ENCODE measurements around the gene TPBGL. TPM values are rescaled to one million over a fixed set of nuclear protein-coding genes. Genes with fewer than 3 reads are reported as not detected.

The TPBGL gene
- polyA plus RNA-seq, 1 of the 3 experiments (the other 2 are of a cell fraction) = 0.03 TPM

- Histone ChIP-seq H3K79me2 (ENCODE audit: insufficient read depth) (no peaks in the 10 kb centered on the region), H3K27ac (ENCODE audit: low read depth in 2 of 2, low read length in 1 of 2) (no peak overlapping the region), H4K20me1 (ENCODE audit: insufficient read depth) (no peaks in the 10 kb centered on the region), H3K9me3 (no peaks in the 10 kb centered on the region), H3K4me1 (ENCODE audit: control insufficient read depth in 1 of 2, insufficient read depth in 2 of 2, low read depth in 1 of 2, low read length in 1 of 2) (peaks cover 0 to 9% of the 10 kb centered on the region in 2 experiments; a peak in 1 of 4 replicates), H3K9me2 (no peaks in the 10 kb centered on the region), H3K27me3 (ENCODE audit: insufficient read depth) (no peaks in the 10 kb centered on the region; the same call in 1 of the 2 replicates), H3K36me3 (replicated peaks in 1 of 2; ENCODE audit: control insufficient read depth in 1 of 2, insufficient read depth in 2 of 2, low read length in 1 of 2) (no peaks in the 10 kb centered on the region), H3K4me2 (no peak overlapping the region), H2AFZ (ENCODE audit: low read depth) (no peak overlapping the region), H3K9ac (no peak overlapping the region), H3F3A (replicated peaks; ENCODE audit: insufficient read depth) (no peaks in the 10 kb centered on the region), H3K4me3 (ENCODE audit: low read depth in 2 of 2, low read length in 1 of 2) (no peak overlapping the region)
- CTCF ChIA-PET = interaction anchor here (0.8 to 16.0 kb wide), 7 partner anchors 13 to 185 kb away, joined by 3 to 630 read pairs (median 10); partner anchors contain the start of genes SLCO2B1 and TPBGL
- no peak for DNase-seq
- WGBS (ENCODE audit: low lambda C conversion rate) = 11% methylated on average over 2 of the region's 2 CpGs
- POLR2A ChIA-PET = no interaction called here
- TF ChIP-seq GATA2 (CRISPR knock-in tag; IDR thresholded peaks at IDR 0.05) = no peak
- no peak for TF ChIP-seq FOSL2 (IDR thresholded peaks at IDR 0.05; ENCODE audit: borderline replicate concordance, low read depth)
- no peak for TF ChIP-seq USF2 (IDR thresholded peaks at IDR 0.05; ENCODE audit: borderline replicate concordance, low read depth, low read length)
- no peak for TF ChIP-seq ELF1 (IDR thresholded peaks at IDR 0.05)
- TF ChIP-seq GABPA (IDR thresholded peaks at IDR 0.05; ENCODE audit: low read depth) = no peak
Measured at GRCh38 chr11:75208446-75208845, 32.1 kb upstream of the TPBGL start.

- Histone ChIP-seq H3K4me1 (ENCODE audit: control insufficient read depth in 1 of 2, insufficient read depth in 2 of 2, low read depth in 1 of 2, low read length in 1 of 2) (peaks cover 0 to 20% of the 10 kb centered on the region in 2 experiments; a peak in 2 of 4 replicates), H3K4me3 (ENCODE audit: low read depth in 2 of 2, low read length in 1 of 2) (no peak overlapping the region), H3K4me2 (no peak overlapping the region), H3K79me2 (ENCODE audit: insufficient read depth) (no peaks in the 10 kb centered on the region), H3K27me3 (ENCODE audit: insufficient read depth) (no peaks in the 10 kb centered on the region; the same call in 1 of the 2 replicates), H2AFZ (ENCODE audit: low read depth) (no peak overlapping the region), H3F3A (replicated peaks; ENCODE audit: insufficient read depth) (no peaks in the 10 kb centered on the region), H3K9ac (no peak overlapping the region), H3K9me2 (no peaks in the 10 kb centered on the region), H3K9me3 (no peaks in the 10 kb centered on the region), H4K20me1 (ENCODE audit: insufficient read depth) (no peaks in the 10 kb centered on the region), H3K27ac (ENCODE audit: low read depth in 2 of 2, low read length in 1 of 2) (no peak overlapping the region), H3K36me3 (replicated peaks in 1 of 2; ENCODE audit: control insufficient read depth in 1 of 2, insufficient read depth in 2 of 2, low read length in 1 of 2) (no peaks in the 10 kb centered on the region)
- DNase-seq = no peak
- no peak for TF ChIP-seq JUND (IDR thresholded peaks at IDR 0.05)
- no peak for TF ChIP-seq SIN3A (IDR thresholded peaks at IDR 0.05; ENCODE audit: borderline replicate concordance, low read depth, low read length)
- no peak for TF ChIP-seq USF2 (IDR thresholded peaks at IDR 0.05; ENCODE audit: borderline replicate concordance, low read depth, low read length)
- no peak for TF ChIP-seq CTCF (IDR thresholded peaks at IDR 0.05)
- no peak for TF ChIP-seq FOSL2 (IDR thresholded peaks at IDR 0.05; ENCODE audit: borderline replicate concordance, low read depth)
- TF ChIP-seq NRF1 (IDR thresholded peaks at IDR 0.05; ENCODE audit: low read depth, low read length) = no peak
- TF ChIP-seq MAX (IDR thresholded peaks at IDR 0.05; ENCODE audit: low read depth) = no peak
- TF ChIP-seq REST (IDR thresholded peaks at IDR 0.05; ENCODE audit: low read depth, low read length) = no peak
- TF ChIP-seq FOXJ3 (CRISPR knock-in tag; IDR thresholded peaks at IDR 0.05) = no peak
- no peak for TF ChIP-seq TAF1 (IDR thresholded peaks at IDR 0.05; ENCODE audit: borderline replicate concordance, low read depth, low read length)
- no peak for TF ChIP-seq MXI1 (IDR thresholded peaks at IDR 0.05; ENCODE audit: low read depth, low read length)
- no peak for TF ChIP-seq GATA2 (CRISPR knock-in tag; IDR thresholded peaks at IDR 0.05)
- TF ChIP-seq TCF12 (IDR thresholded peaks at IDR 0.05) = no peak
- no peak for TF ChIP-seq USF1 (IDR thresholded peaks at IDR 0.05; ENCODE audit: borderline replicate concordance, low read depth)
- no peak for TF ChIP-seq ELF1 (IDR thresholded peaks at IDR 0.05)
- no peak for TF ChIP-seq EZH2phosphoT487 (IDR thresholded peaks at IDR 0.05; ENCODE audit: borderline replicate concordance, low read depth)
- TF ChIP-seq NFIC (IDR thresholded peaks at IDR 0.05; ENCODE audit: borderline replicate concordance) = no peak
- TF ChIP-seq RCOR1 (IDR thresholded peaks at IDR 0.05; ENCODE audit: low read length) = no peak
- WGBS (ENCODE audit: low lambda C conversion rate) = 37% methylated on average over 5 of the region's 5 CpGs
- CTCF ChIA-PET = interaction anchor here (1.4 to 16.0 kb wide), 4 partner anchors 9 to 66 kb away, joined by 3 to 630 read pairs (median 184); partner anchors contain the start of genes SLCO2B1 and TPBGL
- POLR2A ChIA-PET = interaction anchor here (1.4 kb wide), 1 partner anchor 68 kb away, joined by 4 read pairs; no protein-coding TSS in a partner anchor
Measured at GRCh38 chr11:75212411-75212810, 28.2 kb upstream of the TPBGL start.
